Measurements from ENCODE around the gene STAT2. TPM values are rescaled to one million over a fixed set of nuclear protein-coding genes. Genes with fewer than 3 reads are reported as not detected.

Gene STAT2
- total and polyA plus RNA-seq, 2 of the 13 experiments (the other 11 are each of a cell fraction or from before 2014, with no cell fraction given), result 43.5 to 84.6 TPM

GRCh38 chr12:56315622-56316473 lies 44.1 kb downstream of the STAT2 start, which contains the start of gene CNPY2 (continued):
- TF ChIP-seq ZBTB10 (CRISPR knock-in tag; IDR thresholded peaks at IDR 0.05; ENCODE audit: borderline replicate concordance), result 0 out of 2 replicates have a peak, but pooled peaks have one; percentile 46
- TF ChIP-seq SUZ12 (IDR thresholded peaks at IDR 0.05; ENCODE audit: low read depth, low read length), result peak; percentile 98
- peak; percentile 51; the same call in 1 of the 2 replicates for TF ChIP-seq SIN3A (IDR thresholded peaks at IDR 0.05; ENCODE audit: borderline replicate concordance, low read depth, low read length)
- TF ChIP-seq ZNF780A (CRISPR knock-in tag; IDR thresholded peaks at IDR 0.05), result peak; percentile 53; the same call in 1 of the 2 replicates
- no peak for TF ChIP-seq ZNF235 (CRISPR knock-in tag; IDR thresholded peaks at IDR 0.05; ENCODE audit: borderline replicate concordance)
- peak; percentile 59; the same call in 1 of the 2 replicates for TF ChIP-seq NCOA1 (CRISPR knock-in tag; IDR thresholded peaks at IDR 0.05)
- TF ChIP-seq, protein P1, sequence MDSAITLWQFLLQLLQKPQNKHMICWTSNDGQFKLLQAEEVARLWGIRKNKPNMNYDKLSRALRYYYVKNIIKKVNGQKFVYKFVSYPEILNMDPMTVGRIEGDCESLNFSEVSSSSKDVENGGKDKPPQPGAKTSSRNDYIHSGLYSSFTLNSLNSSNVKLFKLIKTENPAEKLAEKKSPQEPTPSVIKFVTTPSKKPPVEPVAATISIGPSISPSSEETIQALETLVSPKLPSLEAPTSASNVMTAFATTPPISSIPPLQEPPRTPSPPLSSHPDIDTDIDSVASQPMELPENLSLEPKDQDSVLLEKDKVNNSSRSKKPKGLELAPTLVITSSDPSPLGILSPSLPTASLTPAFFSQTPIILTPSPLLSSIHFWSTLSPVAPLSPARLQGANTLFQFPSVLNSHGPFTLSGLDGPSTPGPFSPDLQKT (CRISPR knock-in tag; IDR thresholded peaks at IDR 0.05; ENCODE audit: borderline replicate concordance), result no peak
- TF ChIP-seq, protein P2, sequence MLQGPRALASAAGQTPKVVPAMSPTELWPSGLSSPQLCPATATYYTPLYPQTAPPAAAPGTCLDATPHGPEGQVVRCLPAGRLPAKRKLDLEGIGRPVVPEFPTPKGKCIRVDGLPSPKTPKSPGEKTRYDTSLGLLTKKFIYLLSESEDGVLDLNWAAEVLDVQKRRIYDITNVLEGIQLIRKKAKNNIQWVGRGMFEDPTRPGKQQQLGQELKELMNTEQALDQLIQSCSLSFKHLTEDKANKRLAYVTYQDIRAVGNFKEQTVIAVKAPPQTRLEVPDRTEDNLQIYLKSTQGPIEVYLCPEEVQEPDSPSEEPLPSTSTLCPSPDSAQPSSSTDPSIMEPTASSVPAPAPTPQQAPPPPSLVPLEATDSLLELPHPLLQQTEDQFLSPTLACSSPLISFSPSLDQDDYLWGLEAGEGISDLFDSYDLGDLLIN (CRISPR knock-in tag; IDR thresholded peaks at IDR 0.05; ENCODE audit: borderline replicate concordance), result peak; percentile 63
- TF ChIP-seq NR0B2 (CRISPR knock-in tag; IDR thresholded peaks at IDR 0.05), result peak; percentile 45; the same call in 1 of the 2 replicates
- TF ChIP-seq DNMT3B (CRISPR knock-in tag; conservative IDR thresholded peaks at IDR 0.05), result no peak
- 0 out of 2 replicates have a peak, but pooled peaks have one; percentile 19 for TF ChIP-seq ZNF749 (CRISPR knock-in tag; IDR thresholded peaks at IDR 0.05; ENCODE audit: borderline replicate concordance)
- no peak for TF ChIP-seq ZNF569 (CRISPR knock-in tag; IDR thresholded peaks at IDR 0.05; ENCODE audit: borderline replicate concordance)
- no peak for TF ChIP-seq CSRNP2 (CRISPR knock-in tag; conservative IDR thresholded peaks at IDR 0.05; ENCODE audit: low read depth)
- no peak for TF ChIP-seq AFF4 (CRISPR knock-in tag; IDR thresholded peaks at IDR 0.05)
- no peak for TF ChIP-seq MTA3 (CRISPR knock-in tag; IDR thresholded peaks at IDR 0.05)
